DMS 273 (cell line): Measurements from ENCODE around the gene NISCH.

Source experiments
- DNase-seq: peaks from one replicate; lab custom pipeline; 2025; ENCODE audit not compliant: unreplicated experiment; lab: John Stamatoyannopoulos, UW

NISCH gene

GRCh38 chr3:52489453-52489852 lies 34.0 kb downstream of the NISCH start:
- DNase-seq, result no peak

- no peak for DNase-seq
Observed at GRCh38 chr3:52490035-52490938, 34.9 kb downstream of the NISCH start.

GRCh38 chr3:52490939-52491526 lies 35.6 kb downstream of the NISCH start:
- DNase-seq, result no peak

GRCh38 chr3:52492059-52492458 lies 36.7 kb downstream of the NISCH start:
- DNase-seq, result no peak

- peak; percentile 42 for DNase-seq
Observed at GRCh38 chr3:52493232-52494017, 38.0 kb downstream of the NISCH start.

- DNase-seq, result peak; percentile 43
Observed at GRCh38 chr3:52494445-52494844, 39.0 kb downstream of the NISCH start.

GRCh38 chr3:52494886-52495495 lies 39.6 kb downstream of the NISCH start, which contains the start of gene STAB1:
TSS of gene STAB1 (plus strand) at chr3:52495338. CDS start at chr3:52495414, 76 bp downstream.
- DNase-seq, result no peak

GRCh38 chr3:52495777-52496602 lies 40.6 kb downstream of the NISCH start:
- no peak for DNase-seq

- no peak for DNase-seq
Observed at GRCh38 chr3:52498137-52499054, 43.0 kb downstream of the NISCH start.

GRCh38 chr3:52501046-52501445 lies 45.6 kb downstream of the NISCH start:
- DNase-seq, result no peak

- DNase-seq, result no peak
Observed at GRCh38 chr3:52502001-52502400, 46.6 kb downstream of the NISCH start.

GRCh38 chr3:52502808-52503350 lies 47.5 kb downstream of the NISCH start:
- no peak for DNase-seq

- DNase-seq, result no peak
Observed at GRCh38 chr3:52503788-52504424, 48.5 kb downstream of the NISCH start.

- no peak for DNase-seq
Observed at GRCh38 chr3:52504977-52505376, 49.6 kb downstream of the NISCH start.

GRCh38 chr3:52506266-52506966 lies 51.0 kb downstream of the NISCH start:
- no peak for DNase-seq

GRCh38 chr3:52507359-52507758 lies 52.0 kb downstream of the NISCH start:
- no peak for DNase-seq

GRCh38 chr3:52509753-52510328 lies 54.4 kb downstream of the NISCH start:
- peak; percentile 19 for DNase-seq
